ENCODE data around the gene DGCR6L. TPM values are rescaled to one million over a fixed set of nuclear protein-coding genes. Genes with fewer than 3 reads are reported as not detected.
"Not testable (repeated sequence)": the region's sequence is repeated elsewhere in the genome, so short reads cannot be mapped to it uniquely, and the experiment has no call there.

Gene DGCR6L
- total RNA-seq (2022) (30.9 and 37.4 TPM in 2 replicates), Bru-seq, nascent RNA (percentile 46 among the genes with signal in this experiment), BruChase-seq, experiment 1, labeled RNA remaining after a 2-hour chase (percentile 58 among the genes with signal in this experiment), BruChase-seq, experiment 2, labeled RNA remaining after a 6-hour chase (percentile 61 among the genes with signal in this experiment)
- long read RNA-seq, transcript DGCR6L-201 (5 exons, 1,154 nt): major isoform, 90 of 104 reads
- long read RNA-seq, partial matches to known transcripts: 6 of 104 reads
- long read RNA-seq, other reads (novel, unspliced or antisense): 5 of 104 reads

DNA sequence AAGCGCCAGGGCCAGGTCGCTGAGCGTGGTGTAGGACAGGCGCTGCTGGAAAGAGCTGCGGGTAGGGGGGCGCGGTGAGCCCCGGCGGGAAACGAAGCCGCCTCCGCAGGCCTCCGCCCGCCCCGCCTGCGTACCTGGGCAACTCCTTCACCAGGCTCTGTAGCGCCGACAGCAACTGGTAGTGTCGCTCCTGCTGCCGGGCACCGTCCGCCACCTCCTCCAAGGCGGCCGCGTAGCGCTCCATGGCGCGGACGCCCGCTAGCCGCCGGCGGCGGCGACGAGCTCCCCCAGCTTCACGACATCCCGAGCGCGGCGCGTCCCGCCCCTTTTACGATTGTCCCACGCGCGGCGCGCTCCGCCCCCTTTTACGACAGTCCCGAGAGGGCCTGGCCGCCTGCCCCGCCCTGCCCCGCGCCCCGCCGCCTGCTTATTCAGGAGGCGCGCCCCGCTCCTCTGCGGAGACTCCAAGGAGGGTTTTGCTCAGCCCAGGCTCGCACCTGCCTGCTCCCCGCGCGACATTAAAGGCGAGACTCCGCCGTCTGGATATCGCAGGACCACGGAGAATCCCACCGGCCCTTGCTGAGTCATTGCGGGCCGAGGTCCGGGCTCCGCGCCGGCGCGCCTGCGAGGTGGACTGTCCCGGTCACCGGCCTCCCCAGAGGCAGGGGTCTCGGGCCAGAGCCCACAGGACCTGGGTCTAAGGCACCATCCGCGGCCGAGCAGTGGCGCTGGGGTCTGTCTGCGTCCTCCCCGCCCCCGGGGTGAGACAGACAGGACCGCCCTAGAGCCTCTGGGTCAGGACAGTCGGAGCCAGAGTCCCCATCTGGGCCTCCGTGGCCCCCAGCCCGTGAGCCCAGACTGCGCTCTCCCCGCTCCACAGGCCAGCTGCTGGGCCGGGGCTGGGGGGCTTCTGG, at the start of gene DGCR6L:
Gene DGCR6L (minus strand): TSS at position 316 of the 914 bp plus-strand sequence. CDS start 72 bp downstream, at position 244.
- BruUV-seq (replicated peaks): no TSS peak
- H3K27me3 Mint-ChIP-seq (ENCODE audit: insufficient read depth, unreplicated experiment): no peaks in the 10 kb centered on the region
- DNase-seq: peak; percentile 95 to 97
- ChIA-PET POLR2A (interaction anchor here (0.6 to 1.0 kb wide), 3 partner anchors 10 to 388 kb away, joined by 3 to 4 read pairs (median 3); no protein-coding TSS in a partner anchor), CTCF (interaction anchor here (0.6 to 1.5 kb wide), 6 partner anchors 21 to 682 kb away, joined by 3 to 5 read pairs (median 3); partner anchors contain the start of gene THAP7)
- peak within 1 kb of the TSS; percentile 89 for H3K4me3 Mint-ChIP-seq (ENCODE audit: unreplicated experiment)
- H3K4me1 Mint-ChIP-seq (ENCODE audit: low read depth, unreplicated experiment): no peaks in the 10 kb centered on the region
- no peaks in the 10 kb centered on the region for H3K36me3 Mint-ChIP-seq (ENCODE audit: insufficient read depth, unreplicated experiment)
- H3K27ac Mint-ChIP-seq (ENCODE audit: unreplicated experiment): peak within 1 kb of the TSS; percentile 79
- intact Hi-C loops (cut with micrococcal nuclease; ENCODE audit: unreplicated experiment): no loop called here
- no peaks in the 10 kb centered on the region for H3K9me3 Mint-ChIP-seq (ENCODE audit: unreplicated experiment)
- H3K27me3 ChIP-seq (replicated peaks; ENCODE audit: control insufficient read depth, insufficient read depth, low read length): no peaks in the 10 kb centered on the region
- H3K36me3 ChIP-seq (ENCODE audit: control insufficient read depth, insufficient read depth, low read length): no peaks in the 10 kb centered on the region
- no peaks in the 10 kb centered on the region for H3K9me3 ChIP-seq
- H3K4me3 ChIP-seq (ENCODE audit: low read depth, low read length): peak within 1 kb of the TSS; percentile 87
- TF ChIP-seq, protein P1, sequence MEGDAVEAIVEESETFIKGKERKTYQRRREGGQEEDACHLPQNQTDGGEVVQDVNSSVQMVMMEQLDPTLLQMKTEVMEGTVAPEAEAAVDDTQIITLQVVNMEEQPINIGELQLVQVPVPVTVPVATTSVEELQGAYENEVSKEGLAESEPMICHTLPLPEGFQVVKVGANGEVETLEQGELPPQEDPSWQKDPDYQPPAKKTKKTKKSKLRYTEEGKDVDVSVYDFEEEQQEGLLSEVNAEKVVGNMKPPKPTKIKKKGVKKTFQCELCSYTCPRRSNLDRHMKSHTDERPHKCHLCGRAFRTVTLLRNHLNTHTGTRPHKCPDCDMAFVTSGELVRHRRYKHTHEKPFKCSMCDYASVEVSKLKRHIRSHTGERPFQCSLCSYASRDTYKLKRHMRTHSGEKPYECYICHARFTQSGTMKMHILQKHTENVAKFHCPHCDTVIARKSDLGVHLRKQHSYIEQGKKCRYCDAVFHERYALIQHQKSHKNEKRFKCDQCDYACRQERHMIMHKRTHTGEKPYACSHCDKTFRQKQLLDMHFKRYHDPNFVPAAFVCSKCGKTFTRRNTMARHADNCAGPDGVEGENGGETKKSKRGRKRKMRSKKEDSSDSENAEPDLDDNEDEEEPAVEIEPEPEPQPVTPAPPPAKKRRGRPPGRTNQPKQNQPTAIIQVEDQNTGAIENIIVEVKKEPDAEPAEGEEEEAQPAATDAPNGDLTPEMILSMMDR (IDR thresholded peaks at IDR 0.05; ENCODE audit: insufficient read depth in 1 of 2, low read depth in 1 of 2, low read length in 1 of 2, severe bottlenecking in 1 of 2, unreplicated experiment in 1 of 2): no peak
- H3K4me1 ChIP-seq: no peaks in the 10 kb centered on the region

DNA sequence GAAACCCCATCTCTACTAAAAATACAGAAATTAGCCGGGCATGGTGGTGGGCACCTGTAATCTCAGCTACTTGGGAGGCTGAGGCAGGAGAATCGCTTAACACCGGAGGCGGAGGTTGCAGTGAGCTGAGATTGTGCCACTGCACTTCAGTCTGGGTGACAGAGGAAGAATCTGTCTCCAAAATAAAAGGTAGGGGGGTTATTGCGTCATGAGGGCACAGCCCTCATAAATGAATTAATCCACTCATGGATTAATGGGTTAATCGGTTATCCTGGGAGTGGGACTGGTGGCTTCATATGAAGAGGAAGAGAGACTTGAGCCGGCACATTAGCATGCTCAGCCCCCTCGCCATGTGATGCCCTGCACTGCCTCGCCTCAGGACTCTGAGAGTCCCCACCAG, 49.0 kb upstream of the DGCR6L start:
- DNase-seq; H3K4me1 ChIP-seq; H3K4me1 Mint-ChIP-seq (ENCODE audit: low read depth, unreplicated experiment); H3K4me3 Mint-ChIP-seq (ENCODE audit: unreplicated experiment); H3K27ac Mint-ChIP-seq (ENCODE audit: unreplicated experiment); H3K36me3 ChIP-seq (ENCODE audit: control insufficient read depth, insufficient read depth, low read length); H3K27me3 ChIP-seq (replicated peaks; ENCODE audit: control insufficient read depth, insufficient read depth, low read length); H3K9me3 ChIP-seq; H3K4me3 ChIP-seq (ENCODE audit: low read depth, low read length); BruUV-seq (replicated peaks); CTCF ChIA-PET; H3K36me3 Mint-ChIP-seq (ENCODE audit: insufficient read depth, unreplicated experiment); H3K27me3 Mint-ChIP-seq (ENCODE audit: insufficient read depth, unreplicated experiment); H3K9me3 Mint-ChIP-seq (ENCODE audit: unreplicated experiment); intact Hi-C loops (cut with micrococcal nuclease; ENCODE audit: unreplicated experiment); POLR2A ChIA-PET: not testable (repeated sequence)

- intact Hi-C loops (cut with micrococcal nuclease; ENCODE audit: unreplicated experiment); H3K9me3 ChIP-seq; DNase-seq; H3K4me1 ChIP-seq; H3K36me3 Mint-ChIP-seq (ENCODE audit: insufficient read depth, unreplicated experiment); H3K4me3 ChIP-seq (ENCODE audit: low read depth, low read length); H3K9me3 Mint-ChIP-seq (ENCODE audit: unreplicated experiment); POLR2A ChIA-PET; H3K4me1 Mint-ChIP-seq (ENCODE audit: low read depth, unreplicated experiment); BruUV-seq (replicated peaks); CTCF ChIA-PET; H3K27me3 ChIP-seq (replicated peaks; ENCODE audit: control insufficient read depth, insufficient read depth, low read length); H3K4me3 Mint-ChIP-seq (ENCODE audit: unreplicated experiment); H3K36me3 ChIP-seq (ENCODE audit: control insufficient read depth, insufficient read depth, low read length); H3K27ac Mint-ChIP-seq (ENCODE audit: unreplicated experiment): not testable (repeated sequence)
- H3K27me3 Mint-ChIP-seq (ENCODE audit: insufficient read depth, unreplicated experiment): peaks cover 10% of the 10 kb centered on the region
Observed at GRCh38 chr22:20366841-20367240, 47.0 kb upstream of the DGCR6L start.

DNA sequence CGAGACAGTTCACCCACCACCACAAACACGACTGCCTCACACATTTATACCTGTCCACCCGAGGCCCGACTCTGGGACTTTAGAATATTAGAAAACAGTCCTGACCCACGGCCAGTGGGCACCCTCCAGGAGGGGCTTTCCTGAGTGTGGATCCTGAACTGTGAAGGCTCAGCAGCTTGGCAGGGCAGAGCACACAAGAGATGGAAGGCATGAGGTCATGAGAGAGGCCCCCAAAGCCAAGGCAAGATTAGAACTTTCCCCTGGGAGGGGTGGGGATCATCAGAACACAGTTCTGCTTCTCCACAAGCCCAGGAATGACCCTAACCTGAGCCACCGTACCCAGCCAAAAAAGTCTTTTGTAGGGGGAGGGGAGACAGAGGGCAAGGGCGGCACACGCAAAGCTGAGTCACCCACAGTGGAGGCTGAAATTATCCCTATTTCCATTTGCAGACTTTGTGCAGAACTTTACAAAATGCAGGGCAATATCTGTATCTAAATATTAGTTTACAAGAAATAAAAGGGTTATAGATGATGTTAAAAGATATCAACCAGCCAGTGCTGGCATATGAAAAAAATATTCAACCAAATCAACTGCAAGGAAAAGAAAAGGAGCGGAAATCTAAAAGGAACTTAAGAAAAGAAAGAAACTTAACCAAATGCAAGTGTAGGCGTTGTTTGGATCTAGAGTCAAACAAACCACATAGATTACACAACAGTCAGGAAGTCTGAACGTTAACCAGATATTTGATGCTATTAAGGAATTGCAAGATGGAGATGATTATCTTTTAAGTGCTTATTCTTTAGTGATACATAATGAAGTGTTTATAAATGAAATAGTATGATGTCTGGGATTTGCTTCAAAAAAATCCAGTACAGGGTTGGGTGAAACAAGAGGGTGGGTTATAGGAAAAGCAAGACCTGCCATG, 44.7 kb upstream of the DGCR6L start:
- BruUV-seq (replicated peaks); H3K36me3 ChIP-seq (ENCODE audit: control insufficient read depth, insufficient read depth, low read length); H3K4me3 Mint-ChIP-seq (ENCODE audit: unreplicated experiment); H3K4me1 ChIP-seq; H3K36me3 Mint-ChIP-seq (ENCODE audit: insufficient read depth, unreplicated experiment); H3K9me3 ChIP-seq; H3K27ac Mint-ChIP-seq (ENCODE audit: unreplicated experiment); DNase-seq; H3K4me3 ChIP-seq (ENCODE audit: low read depth, low read length); CTCF ChIA-PET; H3K4me1 Mint-ChIP-seq (ENCODE audit: low read depth, unreplicated experiment); H3K27me3 Mint-ChIP-seq (ENCODE audit: insufficient read depth, unreplicated experiment); H3K27me3 ChIP-seq (replicated peaks; ENCODE audit: control insufficient read depth, insufficient read depth, low read length); H3K9me3 Mint-ChIP-seq (ENCODE audit: unreplicated experiment); intact Hi-C loops (cut with micrococcal nuclease; ENCODE audit: unreplicated experiment); POLR2A ChIA-PET: not testable (repeated sequence)

DNA sequence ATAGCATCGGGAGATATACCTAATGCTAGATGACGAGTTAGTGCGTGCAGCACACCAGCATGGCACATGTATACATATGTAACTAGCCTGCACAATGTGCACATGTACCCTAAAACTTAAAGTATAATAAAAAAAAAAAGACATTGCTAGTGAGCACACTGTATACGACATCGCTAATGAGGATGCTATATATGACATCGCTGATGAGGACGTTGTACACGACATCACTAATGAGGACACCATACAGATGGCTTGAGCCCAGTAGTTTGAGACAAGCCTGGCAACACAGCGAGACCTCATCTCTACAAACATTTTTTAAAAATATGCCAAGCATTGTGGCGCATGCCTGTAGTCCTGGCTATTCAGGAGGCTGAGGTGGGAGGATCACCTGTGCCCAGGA, 42.5 kb upstream of the DGCR6L start:
- DNase-seq; H3K36me3 ChIP-seq (ENCODE audit: control insufficient read depth, insufficient read depth, low read length); H3K9me3 Mint-ChIP-seq (ENCODE audit: unreplicated experiment); H3K4me3 ChIP-seq (ENCODE audit: low read depth, low read length); BruUV-seq (replicated peaks); H3K27me3 Mint-ChIP-seq (ENCODE audit: insufficient read depth, unreplicated experiment); H3K27me3 ChIP-seq (replicated peaks; ENCODE audit: control insufficient read depth, insufficient read depth, low read length); H3K27ac Mint-ChIP-seq (ENCODE audit: unreplicated experiment); H3K9me3 ChIP-seq; H3K4me1 ChIP-seq; intact Hi-C loops (cut with micrococcal nuclease; ENCODE audit: unreplicated experiment); POLR2A ChIA-PET; H3K4me3 Mint-ChIP-seq (ENCODE audit: unreplicated experiment); CTCF ChIA-PET; H3K4me1 Mint-ChIP-seq (ENCODE audit: low read depth, unreplicated experiment): not testable (repeated sequence)
- peaks cover 11% of the 10 kb centered on the region for H3K36me3 Mint-ChIP-seq (ENCODE audit: insufficient read depth, unreplicated experiment)
